LNCaP clone FGC (cell line): ENCODE measurements around the gene CFAP92.

Experiments used
- DNase-seq: peaks from one replicate; pipeline ENCODE4 v3.0.0-alpha.2; 2011; ENCODE audit warnings: low read depth
- H3K4me3 ChIP-seq: 2 replicates; pipeline ENCODE4 v1.5.1; 2011; ENCODE audit warnings: mild to moderate bottlenecking, low read depth, low read length, control low read depth
- TF ChIP-seq, protein P1 (sequence below): IDR thresholded peaks from 2 replicates; pipeline ENCODE4 v1.5.1; 2012; ENCODE audit warnings: mild to moderate bottlenecking; ENCODE audit not compliant: control insufficient read depth, insufficient read depth; ENCODE audit errors: extremely low read depth

Gene CFAP92

GRCh38 chr3:129005526-129006303 lies 11.8 kb upstream of the CFAP92 start:
- TF ChIP-seq, protein P1, sequence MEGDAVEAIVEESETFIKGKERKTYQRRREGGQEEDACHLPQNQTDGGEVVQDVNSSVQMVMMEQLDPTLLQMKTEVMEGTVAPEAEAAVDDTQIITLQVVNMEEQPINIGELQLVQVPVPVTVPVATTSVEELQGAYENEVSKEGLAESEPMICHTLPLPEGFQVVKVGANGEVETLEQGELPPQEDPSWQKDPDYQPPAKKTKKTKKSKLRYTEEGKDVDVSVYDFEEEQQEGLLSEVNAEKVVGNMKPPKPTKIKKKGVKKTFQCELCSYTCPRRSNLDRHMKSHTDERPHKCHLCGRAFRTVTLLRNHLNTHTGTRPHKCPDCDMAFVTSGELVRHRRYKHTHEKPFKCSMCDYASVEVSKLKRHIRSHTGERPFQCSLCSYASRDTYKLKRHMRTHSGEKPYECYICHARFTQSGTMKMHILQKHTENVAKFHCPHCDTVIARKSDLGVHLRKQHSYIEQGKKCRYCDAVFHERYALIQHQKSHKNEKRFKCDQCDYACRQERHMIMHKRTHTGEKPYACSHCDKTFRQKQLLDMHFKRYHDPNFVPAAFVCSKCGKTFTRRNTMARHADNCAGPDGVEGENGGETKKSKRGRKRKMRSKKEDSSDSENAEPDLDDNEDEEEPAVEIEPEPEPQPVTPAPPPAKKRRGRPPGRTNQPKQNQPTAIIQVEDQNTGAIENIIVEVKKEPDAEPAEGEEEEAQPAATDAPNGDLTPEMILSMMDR = no peak
- peak; percentile 23 for DNase-seq
- H3K4me3 ChIP-seq = no peak overlapping the region

- no peak overlapping the region for H3K4me3 ChIP-seq
- no peak for DNase-seq
- TF ChIP-seq, protein P1 = no peak
Observed at GRCh38 chr3:129004639-129005295, 10.9 kb upstream of the CFAP92 start.

DNA sequence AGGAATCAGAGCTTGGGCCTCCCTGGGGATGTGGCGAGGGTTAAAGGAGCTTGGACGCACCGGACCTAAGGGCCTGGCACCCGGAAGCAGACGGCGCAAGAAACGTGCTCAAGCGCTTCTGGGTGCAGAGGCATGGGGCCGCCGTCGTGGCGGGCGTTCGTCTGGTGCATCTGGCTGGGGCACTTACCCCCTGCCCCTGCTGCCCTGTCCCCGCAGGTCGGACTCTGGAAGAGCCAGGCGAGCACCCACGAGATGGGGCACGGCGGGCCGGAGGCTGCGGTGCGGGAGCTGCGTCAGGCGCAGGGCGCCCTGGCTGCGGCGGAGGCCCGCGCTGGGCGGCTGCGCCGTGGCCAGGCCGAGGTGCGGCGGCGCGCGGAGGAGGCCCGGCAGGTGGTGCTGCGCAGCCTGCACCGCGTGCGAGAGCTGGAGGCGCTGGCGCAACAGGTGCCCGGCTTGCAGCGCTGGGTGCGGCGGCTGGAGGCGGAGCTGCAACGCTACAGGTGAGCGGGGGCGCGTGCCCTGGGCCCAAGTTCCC lies 9.8 kb upstream of the CFAP92 start:
- DNase-seq = peak; percentile 41
- H3K4me3 ChIP-seq = peak overlapping the region; percentile 36
- TF ChIP-seq, protein P1 = peak; percentile 82

DNA sequence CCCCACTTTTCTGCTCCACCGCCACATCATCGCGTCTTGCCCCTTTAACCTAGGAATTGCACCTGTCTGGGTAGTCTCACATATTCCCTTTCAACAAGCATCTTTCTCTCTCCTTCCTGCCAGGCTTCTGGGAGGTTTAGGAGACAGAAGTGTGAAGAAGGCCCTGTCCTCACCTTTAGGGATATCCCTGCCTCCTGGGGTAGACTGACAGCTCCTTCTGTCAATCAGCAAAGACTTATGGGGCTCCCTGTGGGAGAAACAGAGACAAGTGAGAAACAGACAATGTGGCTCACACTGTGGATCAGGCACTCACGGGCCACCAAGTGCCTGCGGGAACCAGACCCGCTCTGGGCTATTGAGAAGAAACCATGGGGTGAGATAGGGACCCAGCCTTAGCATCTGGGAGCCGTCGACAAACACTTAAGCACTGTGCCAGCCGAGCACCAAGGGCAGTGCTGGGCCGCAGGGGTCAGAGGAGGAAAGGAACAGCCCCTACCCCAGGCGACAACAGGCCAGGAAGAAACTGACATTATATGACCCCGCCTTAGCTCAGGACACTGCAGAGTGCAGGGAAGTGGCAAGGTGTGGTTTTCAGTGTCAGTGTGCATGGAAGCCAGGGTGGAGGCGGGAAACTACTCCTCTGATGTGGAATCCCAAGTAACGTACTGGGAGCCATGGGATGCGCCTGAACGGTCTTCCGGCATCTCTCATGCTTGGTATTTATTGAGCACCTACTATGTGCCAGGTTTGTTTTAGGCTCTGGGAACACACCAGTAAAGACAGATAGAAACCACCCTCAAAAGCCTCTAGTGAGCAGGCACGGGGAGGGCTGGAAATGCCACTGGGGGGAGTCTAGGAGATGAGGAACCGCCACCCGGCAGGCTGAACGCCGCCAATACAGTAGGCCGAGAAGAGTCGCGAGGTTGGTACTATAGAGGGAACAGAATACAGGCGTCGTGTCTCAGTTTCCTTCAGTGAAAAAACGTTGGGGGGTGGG lies 9.0 kb upstream of the CFAP92 start:
- no peak for DNase-seq
- TF ChIP-seq, protein P1 = no peak
- H3K4me3 ChIP-seq = peak overlapping the region; percentile 36

DNA sequence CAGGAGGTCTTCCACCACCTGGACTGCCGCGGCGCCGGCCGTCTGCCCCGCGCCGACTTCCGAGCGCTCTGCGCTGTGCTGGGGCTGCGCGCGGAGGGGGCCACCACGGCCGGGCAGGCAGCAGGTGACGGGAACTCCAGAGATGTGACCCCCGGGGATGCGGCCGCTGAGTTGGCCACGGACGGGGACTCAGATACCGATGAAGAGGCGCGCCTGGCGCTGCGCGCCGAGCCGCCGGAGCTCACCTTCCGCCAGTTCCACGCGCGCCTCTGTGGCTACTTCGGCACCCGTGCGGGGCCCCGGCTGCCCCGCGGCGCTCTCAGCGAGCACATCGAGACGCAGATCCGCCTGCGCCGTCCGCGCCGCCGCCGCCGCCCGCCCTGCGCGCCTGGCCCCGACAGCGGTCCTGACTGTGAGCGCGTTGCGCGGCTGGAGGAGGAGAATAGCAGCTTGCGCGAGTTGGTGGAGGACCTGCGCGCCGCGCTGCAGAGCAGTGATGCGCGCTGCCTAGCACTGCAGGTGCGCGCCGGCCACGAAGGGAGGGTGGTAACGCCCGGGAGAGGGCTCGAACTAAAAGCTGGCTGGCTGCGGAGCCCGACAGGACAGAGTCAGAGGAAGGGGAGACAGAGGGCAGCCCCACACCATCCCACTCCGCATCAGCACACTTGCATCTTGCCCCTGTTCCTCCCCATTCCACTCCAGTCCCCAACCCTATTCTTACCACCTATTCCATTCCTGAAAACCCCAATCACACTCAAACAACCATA lies 8.1 kb upstream of the CFAP92 start:
- DNase-seq = no peak
- no peak overlapping the region for H3K4me3 ChIP-seq
- TF ChIP-seq, protein P1 = no peak

DNA sequence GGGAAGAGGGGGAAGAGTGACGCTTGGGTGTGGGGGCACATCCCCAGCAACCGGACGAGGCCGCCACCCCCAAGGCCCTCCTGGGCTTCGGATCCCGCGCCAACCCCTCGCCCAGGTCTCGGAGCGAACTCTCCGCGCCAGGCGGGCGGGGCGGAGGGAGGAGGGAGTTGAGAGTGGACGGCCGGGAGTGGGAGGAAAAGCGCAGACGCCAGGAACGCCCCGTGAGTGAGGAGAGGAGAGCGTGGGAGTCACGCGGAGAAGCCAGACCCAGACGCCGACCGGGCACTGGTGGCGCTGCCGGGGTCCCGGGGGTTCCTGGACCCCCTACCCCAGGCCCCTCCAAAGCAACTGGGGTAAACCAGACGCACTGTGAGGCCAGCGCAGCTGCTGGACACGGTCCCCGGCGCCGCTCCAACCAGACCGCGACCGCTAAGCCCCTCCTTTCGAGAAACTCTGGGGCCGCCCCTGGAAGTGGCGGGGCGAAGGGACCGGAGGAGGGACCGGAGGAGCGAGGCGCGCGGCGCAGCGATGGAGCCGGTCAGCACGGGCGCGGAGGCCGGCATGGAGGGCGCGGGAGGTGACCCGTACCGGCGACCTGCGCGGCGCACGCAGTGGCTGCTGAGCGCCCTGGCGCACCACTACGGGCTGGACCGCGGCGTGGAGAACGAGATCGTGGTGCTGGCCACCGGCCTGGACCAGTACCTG lies 7.4 kb upstream of the CFAP92 start, which contains the start of gene EFCC1:
EFCC1 (plus strand) TSS at position 204 of the 705 bp plus-strand sequence; CDS start at position 529, 325 bp downstream.
- no peak within 1 kb of the TSS for H3K4me3 ChIP-seq
- no peak for DNase-seq
- TF ChIP-seq, protein P1 = no peak
